Left renal pelvis (tissue), 4 donors: ENCODE data around the gene MRPL55. TPM values are rescaled to one million over a fixed set of nuclear protein-coding genes. Genes with fewer than 3 reads are reported as not detected.
"Not testable (repeated sequence)": the region's sequence is repeated elsewhere in the genome, so short reads cannot be mapped to it uniquely, and the experiment has no call there.

ENCODE experiments used
- DNase-seq, 4 donors: peaks; one replicate each; pipeline ENCODE4 v3.0.0-alpha.2; 2013; ENCODE audit warnings: low read depth in 4 of 4, low spot score in 3 of 4
- polyA plus RNA-seq, 4 donors: library from polyadenylated mRNA; unstranded; fragments of 120-200 nt; gene quantifications; one replicate each; pipeline ENCODE4 v1.2.1, GENCODE V29; 2013; ENCODE audit not compliant: insufficient read length in 4 of 4

Gene MRPL55
- polyA plus RNA-seq, 4 donors: 35.2 to 56.0 (median 39.1) TPM

DNA sequence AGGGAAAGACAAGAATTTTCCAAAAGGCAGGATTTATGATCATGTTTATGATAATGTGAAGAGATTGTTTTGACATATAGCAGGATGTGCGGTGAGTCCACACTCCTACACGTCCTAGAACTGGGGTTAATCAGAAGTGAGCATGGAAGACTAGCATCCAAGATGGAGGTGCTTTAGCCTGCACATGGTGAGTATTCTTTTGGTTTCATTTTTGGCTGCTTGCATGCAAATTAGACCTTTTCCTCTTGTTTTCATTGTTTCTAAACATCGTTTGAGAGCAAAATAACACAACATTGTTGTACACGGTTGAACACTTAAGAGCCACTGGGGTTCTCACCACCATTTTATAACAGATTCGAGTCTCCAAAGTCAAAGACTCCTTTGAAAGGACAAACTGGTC is 16.1 kb upstream of the MRPL55 start:
- DNase-seq: no peak

DNA sequence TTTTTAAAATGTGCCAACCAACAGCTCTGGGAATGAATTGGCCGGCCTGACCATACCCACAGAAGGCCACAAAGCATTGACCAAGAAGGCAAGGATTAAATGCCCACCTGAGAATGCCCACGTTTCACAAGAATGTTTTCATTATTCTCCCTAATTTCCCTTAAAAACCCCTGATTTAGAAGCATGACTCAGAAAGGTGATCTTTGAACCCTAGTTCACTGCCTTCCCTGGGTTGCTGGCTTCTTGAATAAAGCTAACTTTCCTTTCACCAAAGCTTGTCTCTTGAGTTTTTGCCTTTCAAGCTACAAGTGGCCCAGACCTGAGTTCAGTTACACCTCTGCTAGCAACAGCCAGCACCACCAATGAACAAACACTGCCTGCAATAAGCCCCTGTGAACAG is 14.4 kb upstream of the MRPL55 start:
- DNase-seq: no peak

DNA sequence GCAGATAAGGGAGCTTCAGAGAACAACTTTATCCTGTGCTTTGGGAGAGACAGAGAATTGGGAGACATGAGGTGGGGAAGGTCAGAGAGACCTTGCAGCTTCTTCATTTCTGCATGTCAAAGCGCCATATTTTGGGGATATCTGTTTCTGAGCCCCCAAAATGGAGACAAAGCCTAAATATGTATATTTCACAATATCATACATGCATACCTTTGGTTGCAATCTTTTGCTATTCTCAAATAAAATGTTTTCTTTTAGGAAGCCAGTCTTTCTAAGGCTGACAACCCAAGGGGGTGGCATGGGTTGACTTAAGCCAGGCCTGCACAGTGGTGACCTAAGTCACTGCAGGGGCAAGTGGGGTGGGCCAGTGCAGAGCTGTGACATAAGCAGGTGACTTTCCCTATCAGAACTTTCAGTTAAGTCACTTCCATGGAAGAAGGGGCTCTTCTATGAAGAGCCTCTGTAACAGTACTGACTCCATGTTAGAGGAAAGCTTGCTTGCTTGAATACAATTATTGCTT is 13.9 kb upstream of the MRPL55 start:
- no peak for DNase-seq

DNA sequence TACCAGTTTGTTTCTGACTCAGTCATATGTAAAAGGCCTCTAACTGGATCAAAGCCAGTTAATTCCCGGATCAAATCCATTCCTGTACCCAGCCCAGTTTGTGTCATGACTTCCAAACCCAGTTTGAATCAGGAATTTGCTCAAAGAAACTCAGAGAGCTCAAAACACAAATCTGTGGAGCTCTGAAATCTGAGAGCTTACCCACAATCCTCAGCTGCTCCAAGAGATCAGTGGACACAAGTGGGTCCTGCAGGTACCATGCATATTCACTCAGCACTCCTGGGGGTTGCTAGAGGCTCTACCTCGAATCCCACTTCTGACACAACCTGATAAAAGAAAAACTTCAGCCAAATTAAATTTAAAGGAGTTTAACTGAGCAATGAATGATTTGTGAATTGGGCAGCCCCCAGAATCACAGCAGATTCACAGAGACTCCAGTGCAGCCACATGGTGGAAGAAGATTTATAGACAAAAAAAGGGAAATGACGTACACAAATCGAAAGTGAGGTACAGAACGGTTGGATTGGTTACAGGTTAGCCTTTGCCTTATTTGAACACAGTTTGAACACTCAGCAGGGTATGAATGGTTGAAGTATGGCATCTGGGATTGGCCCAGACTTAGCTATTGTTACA is 11.9 kb upstream of the MRPL55 start:
- DNase-seq: no peak

DNA sequence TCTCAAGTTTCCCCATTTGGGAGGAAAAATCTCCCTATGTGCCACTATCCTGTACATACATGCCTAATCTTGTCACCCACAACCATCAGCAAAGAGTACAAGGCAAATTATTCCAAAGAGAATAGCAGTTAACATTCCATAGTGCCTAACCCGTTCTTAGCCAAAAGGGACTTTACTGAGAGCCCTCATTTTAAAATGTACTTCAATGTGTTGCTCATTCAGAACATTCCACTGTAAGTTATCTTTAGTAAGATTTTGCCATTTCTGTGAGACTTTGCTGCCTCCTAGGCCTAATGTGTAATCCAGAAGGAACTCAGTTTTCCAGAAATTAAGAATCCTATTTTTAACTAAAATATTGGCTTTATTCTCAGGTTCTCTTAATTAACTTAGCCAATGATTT is 11.3 kb upstream of the MRPL55 start:
- no peak for DNase-seq

DNA sequence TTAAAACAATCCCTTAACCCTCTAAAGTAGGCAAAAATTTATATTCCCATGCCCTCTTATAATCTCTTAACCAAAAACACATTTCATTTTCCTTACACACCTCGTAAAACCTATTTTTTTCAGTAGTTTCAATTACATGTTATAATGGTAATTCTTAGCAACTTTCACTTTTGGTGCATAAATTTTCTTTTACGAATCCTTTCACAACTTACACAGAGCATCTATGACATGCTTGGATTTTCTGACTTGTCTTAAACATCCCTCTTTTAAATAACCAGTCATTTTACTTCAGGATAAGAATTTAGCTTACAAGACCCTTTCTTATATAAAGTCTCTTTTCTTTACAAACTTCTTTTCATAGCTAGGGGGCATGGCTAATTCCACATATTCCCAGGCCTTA is 8.9 kb upstream of the MRPL55 start:
- DNase-seq: no peak

DNA sequence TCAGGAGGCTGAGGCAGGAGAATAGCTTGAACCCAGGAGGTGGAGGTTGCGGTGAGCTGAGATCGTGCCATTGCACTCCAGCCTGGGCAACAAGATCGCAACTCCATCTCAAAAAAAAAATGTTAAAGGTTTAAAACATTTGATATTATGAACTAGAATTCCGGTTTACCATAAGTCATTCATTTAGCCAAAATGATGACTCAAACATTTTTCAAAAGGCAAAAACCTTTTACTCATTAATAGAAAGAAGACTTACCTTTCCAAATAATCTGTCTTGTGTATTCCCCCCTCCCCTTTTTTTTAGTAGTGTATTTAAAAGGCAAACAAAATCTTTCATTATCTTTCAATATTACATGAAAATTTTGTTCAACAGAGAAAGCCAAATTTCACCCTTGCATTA is 8.2 kb upstream of the MRPL55 start:
- DNase-seq: no peak

DNA sequence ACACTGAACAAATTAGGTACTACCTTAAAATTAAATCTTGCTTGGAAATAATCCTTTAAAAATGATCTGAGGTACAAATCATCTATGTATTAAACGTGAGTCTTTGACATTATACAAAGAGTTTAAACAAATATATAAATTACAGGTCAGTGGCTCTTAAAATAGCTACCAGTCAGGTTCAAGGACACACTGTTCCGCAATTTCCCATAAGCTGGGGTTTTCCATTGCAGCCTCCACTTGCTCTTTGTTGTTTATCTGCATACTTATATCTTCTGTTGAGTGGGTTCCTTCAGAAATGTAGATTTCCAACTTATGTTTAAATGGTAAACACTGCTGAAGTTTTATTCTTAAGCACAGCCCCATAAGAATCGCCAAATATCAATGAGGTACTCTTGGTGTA is 5.7 kb upstream of the MRPL55 start:
- DNase-seq: no peak

DNA sequence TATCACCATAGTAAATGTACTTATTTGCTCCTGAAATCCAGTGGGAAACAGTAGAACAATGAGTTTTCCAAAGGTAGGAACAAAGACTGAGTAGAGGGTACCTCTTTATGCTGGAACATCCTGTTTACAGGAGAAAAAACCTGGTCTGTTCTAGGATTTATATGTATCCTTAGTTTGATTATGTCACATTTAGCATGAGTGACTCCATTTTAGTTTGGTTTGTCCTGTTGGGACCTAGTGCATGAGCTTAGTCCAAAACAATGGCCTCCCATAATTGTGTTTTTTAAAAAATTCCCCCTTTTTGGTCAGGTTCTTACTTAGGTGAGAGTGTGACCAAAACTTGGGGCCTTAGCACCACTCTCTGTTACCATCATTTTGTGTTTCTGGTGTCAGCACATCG is 3.5 kb upstream of the MRPL55 start:
- DNase-seq: no peak

DNA sequence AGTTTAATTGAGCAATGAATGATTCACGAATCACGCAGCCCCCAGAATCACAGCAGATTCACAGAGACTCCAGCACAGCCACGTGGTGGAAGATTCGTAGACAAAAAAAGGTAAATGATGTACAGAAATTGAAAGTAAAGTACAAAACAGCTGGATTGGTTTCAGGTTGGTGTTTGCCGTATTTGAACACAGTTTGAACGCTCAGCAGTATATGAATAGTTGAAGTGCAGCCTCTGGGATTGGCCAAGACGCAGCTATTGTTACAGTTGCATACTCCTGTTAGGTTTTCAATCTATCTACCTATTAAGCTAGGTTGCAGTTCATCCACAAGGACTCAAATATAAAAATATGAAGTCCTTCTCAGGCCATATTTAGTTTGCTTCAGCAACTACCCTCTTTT is 3.1 kb upstream of the MRPL55 start:
- DNase-seq: no peak

DNA sequence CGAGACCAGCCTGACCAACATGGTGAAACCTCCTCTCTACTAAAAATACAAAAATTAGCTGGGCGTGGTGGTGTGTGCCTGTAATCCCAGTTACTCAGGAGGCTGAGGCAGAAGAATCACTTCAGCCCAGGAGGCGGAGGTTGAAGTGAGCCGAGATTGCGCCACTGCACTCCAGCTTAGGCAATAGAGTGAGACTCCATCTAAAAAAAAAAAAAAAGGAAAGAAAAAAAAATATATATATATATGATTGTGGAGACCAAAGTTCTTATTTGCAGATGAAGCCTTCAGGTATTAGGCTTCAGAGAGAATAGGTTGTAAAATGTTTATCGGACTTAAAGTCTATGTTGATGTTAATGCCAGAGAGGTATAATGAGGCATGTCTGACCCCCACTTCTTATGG is 2.2 kb upstream of the MRPL55 start:
- not testable (repeated sequence) for DNase-seq

DNA sequence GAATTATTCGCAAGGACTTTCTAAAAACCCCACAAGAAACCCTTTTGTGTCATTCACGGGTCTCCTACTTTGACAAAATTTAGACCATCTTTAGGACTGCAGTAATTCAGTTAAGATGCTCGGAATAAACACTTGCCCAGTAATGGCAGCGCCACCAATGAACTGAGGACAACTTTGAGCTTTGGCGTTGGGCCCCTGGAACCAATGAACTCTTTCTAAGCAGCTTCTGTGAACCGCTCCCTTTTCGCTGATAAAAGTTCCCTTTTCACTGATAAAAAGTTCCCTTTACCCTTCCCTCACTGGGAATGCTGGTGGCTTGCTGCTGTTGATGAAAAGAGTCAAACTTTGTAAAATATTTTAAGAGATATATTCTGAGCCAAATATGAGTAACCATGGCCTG is 1.5 kb upstream of the MRPL55 start:
- no peak for DNase-seq

DNA sequence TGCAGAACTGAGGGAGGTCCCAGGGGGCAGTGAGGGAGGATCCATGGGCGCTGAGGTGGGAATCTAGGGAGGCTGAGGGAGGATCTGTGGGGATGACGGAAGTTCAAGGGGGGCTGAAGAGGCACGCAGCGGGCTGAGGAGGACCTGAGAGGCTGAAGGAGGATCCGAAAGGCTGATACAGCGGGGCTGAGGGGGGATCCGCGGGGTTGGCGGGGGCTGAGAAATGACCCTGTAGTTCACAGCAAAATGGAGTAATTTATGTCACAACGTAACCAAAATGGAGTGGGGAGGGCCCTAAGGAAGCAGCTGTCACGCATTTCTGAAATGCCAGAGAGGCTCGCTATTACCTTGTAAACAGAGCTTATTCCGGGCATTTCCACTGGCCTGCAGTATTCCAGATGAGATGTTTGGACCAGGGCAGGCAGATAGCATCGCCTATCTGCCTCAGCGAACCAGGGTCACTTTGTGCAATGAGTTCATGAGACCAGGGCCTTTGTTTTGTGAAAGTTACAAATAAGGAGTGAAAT is 926 bp upstream of the MRPL55 start:
- peak in 1 of 4 donors; percentile 27 for DNase-seq

DNA sequence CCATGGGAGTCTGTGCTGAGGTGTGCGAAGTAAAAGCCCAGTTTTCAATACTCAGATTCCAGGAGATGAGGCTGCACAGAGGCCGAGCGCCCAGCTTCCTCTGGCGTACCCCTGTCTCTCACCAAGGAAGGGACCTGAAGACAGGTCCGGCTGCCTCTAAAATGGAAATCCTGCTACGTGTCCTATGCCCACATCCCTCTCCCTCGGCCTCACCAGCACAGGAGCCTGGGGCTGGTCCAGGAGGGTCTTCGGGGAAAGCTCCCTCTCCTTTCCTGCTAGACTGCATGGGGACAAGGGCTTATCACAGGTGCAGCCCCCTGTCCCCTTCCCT is 392 bp downstream of the MRPL55 start:
- DNase-seq: no peak

DNA sequence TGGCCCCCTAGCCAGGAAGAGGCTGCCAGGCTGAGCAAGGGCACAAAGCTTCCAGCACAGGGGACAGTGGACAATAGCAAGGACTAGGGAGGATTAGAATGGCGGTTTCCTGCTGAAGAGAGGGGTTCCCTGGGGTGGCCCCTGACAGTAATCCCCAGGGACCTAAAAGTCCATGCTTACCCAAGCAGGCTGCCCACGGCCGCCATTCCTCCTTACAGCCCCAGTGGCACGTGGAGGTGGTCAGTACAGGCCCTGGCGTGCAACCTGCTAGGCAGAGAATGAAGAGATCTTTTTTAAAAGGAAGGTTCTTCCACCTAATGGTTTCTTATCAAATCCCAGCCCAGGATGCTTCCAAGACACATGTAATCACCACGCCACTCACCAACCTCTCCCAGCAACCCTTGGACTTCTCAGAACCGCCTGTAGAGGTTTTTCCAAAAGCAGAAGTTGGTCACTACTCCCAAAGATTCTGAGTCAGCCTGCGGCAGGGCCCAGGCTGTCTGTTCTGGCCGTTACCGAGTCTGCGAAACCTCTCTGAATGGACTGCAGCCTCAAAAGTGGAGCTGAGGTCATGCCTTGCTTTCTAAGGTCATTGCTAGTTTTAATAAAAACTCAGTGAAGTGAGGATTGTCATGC is 926 bp downstream of the MRPL55 start:
- no peak for DNase-seq

DNA sequence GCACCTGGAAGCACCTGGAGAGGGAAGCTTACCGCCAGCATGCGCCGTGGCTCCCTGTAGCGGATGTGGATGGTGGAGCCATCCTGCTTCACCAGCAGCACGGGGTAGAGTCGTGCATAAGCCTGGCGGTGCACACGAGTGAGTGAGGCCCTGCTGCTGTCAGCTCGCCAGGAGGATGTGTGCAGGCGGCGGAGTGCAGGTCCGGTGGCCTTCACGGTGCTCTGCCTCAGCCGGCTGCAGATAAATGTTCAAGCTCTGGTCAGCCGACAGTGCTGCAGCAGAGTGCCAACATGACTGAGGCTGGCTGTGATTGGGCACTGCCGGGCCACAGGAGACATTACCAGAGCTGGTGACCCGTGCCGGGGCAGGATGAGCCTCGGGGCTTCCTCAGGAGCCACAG is 1.5 kb downstream of the MRPL55 start:
- no peak for DNase-seq

DNA sequence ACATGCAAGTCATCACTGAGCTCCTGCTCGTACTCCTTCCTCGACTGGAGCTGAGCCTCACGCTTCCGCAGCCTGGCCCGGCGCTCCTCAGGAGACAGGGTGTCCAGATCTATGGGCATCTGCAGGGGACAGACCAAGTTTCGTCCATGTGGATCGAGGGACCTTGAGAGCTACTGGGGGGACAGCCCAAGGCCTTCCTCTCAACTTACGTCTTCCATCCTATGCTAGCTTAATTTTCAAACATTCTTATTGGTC is 2.4 kb downstream of the MRPL55 start:
- DNase-seq: no peak

DNA sequence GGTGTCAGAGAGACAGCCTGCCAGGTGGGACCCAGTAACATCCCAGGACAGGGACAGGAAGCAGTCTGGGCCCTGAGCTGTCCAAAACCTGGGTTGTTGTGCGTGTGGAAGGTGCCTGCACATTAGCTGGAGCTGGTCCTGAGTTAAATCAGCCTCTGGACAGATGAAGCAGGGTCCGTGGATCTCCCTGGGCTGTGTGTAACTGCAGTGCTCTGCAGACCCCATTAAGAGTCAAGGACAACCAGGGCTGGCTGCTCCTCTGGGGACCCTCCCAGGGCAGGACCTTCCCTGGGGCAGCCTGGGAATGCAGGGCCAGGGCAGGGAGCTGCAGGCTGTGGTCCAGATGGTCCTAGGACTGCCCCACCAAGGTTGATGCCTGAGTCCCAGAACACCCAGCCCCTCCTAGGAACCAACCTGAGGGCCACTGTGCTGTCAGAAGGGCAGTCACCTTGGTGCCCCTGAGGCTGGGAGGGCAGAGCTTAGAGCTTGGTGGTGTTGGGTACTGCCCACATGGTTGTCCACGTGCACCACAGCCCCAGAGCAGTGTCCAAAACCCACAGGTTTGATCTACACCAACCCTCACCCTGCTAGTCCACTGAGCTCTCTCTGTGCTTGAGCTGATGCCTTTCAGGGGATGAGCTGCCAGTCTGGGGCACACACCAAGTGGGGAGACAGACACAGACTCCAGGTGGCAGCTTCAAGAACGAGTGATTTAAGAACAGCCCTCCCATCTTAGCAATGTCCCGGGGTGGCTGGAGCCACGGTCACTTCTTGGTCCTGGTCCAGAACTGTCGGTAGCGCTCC is 2.9 kb downstream of the MRPL55 start:
- DNase-seq: no peak

DNA sequence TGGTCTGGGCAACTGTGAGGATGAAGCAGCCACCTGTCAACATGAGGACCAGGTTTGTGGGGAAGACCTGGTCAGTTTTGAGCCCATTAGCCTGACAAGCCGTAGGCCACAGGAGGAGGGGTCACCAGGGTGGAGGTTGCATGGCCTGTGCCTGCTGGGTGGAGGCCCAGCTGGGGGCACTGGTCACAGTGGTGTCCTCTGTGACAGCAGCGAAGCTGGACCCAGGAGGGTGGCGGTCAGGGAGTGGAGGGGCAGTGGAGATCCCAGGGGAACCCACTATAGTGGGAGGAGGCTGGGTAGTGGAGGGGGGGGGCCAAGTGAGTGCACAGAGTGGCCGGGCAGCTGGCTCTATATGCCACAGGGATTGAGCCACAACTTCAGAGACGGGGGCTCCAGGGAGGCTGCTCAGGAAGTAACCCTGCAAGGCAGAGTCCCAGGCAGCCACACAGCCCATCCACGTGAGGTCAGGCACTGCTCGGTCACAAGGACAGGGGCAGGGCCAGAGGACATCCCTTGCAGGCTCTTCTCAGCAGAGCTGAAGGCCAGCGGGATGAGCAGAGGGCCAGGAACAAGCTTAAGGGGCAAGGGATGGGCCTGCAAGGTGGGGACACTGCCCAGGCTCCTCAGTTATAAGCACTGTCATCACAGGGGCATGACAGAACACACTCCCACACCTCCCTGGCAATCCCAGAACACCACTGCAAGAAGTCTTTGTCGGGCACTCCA is 3.7 kb downstream of the MRPL55 start:
- no peak for DNase-seq

DNA sequence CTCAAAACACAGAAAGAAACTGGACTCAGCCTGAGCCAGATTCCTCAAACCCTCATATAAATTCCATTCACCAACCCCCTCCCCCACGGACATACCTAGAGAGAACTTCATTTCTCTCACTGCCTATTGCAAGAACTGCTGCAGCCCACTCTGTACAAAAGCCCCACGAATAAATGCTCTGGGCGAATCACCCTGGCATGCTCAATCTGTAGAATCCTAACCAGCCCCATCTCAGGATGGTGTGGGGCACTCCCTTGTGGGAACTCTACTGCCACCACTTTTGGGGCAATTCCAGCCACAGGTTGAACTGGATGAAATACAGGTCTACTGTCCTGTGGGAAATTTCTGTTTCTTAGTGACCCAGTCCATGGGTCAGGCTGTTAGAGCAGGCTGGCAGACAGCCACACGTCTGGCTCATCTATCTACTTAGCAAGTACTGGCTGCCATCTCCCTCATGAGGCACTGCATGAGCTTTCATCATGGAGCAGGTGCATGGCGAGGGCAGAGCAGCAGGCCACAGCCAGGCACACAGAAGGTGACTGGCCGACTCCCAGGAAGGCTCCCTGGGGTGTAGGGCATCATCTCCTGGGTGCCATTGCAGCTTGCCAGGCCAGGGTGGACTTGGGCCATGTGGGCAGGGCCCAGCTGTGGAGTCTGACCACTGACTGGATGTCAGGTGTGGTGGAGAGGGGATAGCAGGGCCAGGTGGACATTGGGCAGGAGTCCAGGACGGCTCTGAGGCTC is 4.4 kb downstream of the MRPL55 start:
- no peak for DNase-seq
